ENCODE data around the gene KRT79. TPM values are rescaled to one million over a fixed set of nuclear protein-coding genes. Genes with fewer than 3 reads are reported as not detected.
A peak's percentile ranks its signal among the peaks of the same experiment; 100 is the strongest.

Gene KRT79
- total and polyA plus RNA-seq, 8 donors, result 0.15 TPM; not detected in 7

- TF ChIP-seq POLR2A (IDR thresholded peaks at IDR 0.05) (no peak), EP300 (IDR thresholded peaks at IDR 0.05) (no peak), POLR2AphosphoS5 (IDR thresholded peaks at IDR 0.05) (no peak)
- TF ChIP-seq, protein P1, sequence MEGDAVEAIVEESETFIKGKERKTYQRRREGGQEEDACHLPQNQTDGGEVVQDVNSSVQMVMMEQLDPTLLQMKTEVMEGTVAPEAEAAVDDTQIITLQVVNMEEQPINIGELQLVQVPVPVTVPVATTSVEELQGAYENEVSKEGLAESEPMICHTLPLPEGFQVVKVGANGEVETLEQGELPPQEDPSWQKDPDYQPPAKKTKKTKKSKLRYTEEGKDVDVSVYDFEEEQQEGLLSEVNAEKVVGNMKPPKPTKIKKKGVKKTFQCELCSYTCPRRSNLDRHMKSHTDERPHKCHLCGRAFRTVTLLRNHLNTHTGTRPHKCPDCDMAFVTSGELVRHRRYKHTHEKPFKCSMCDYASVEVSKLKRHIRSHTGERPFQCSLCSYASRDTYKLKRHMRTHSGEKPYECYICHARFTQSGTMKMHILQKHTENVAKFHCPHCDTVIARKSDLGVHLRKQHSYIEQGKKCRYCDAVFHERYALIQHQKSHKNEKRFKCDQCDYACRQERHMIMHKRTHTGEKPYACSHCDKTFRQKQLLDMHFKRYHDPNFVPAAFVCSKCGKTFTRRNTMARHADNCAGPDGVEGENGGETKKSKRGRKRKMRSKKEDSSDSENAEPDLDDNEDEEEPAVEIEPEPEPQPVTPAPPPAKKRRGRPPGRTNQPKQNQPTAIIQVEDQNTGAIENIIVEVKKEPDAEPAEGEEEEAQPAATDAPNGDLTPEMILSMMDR (IDR thresholded peaks at IDR 0.05), result no peak
- no peak overlapping the region for H3K27ac ChIP-seq
- H3K36me3 ChIP-seq, result no peaks in the 10 kb centered on the region
- DNase-seq, result peak in 1 of 2 donors; percentile 8
- H3K27me3 ChIP-seq, result peaks cover 0 to 22% (median 0%) of the 10 kb centered on the region in 3 donors
- H3K4me1 ChIP-seq, result peaks cover 28 to 56% (median 42%) of the 10 kb centered on the region in 4 donors
- intact Hi-C loops (cut with DNase I; ENCODE audit: low total_unique reads), result loop anchor here (5.0 kb wide), 2 partner anchors 510 to 725 kb away; partner anchors contain the start of gene KRT85
- no peaks in the 10 kb centered on the region for H3K9me3 ChIP-seq
- H3K4me3 ChIP-seq, result no peak overlapping the region
- WGBS, 5 donors, result 59 to 73% (median 71%) methylated on average over 3 of the region's 3 CpGs
Observed at GRCh38 chr12:52877242-52877641, 43.1 kb upstream of the KRT79 start.

GRCh38 chr12:52876372-52876771 lies 42.3 kb upstream of the KRT79 start:
- peak overlapping the region in 3 of 5 donors; percentile 0 to 38 (median 29) for H3K27ac ChIP-seq
- WGBS, 5 donors, result 39 to 70% (median 46%) methylated on average over 4 to 7 of the region's 7 CpGs
- no peaks in the 10 kb centered on the region for H3K9me3 ChIP-seq
- TF ChIP-seq POLR2AphosphoS5 (IDR thresholded peaks at IDR 0.05) (peak in 1 of 3 donors; percentile 43), POLR2A (IDR thresholded peaks at IDR 0.05) (no peak)
- TF ChIP-seq, protein P1 (IDR thresholded peaks at IDR 0.05), result no peak
- H3K4me1 ChIP-seq, result peaks cover 31 to 64% (median 50%) of the 10 kb centered on the region in 4 donors
- H3K36me3 ChIP-seq, result no peaks in the 10 kb centered on the region
- peaks cover 0 to 13% (median 0%) of the 10 kb centered on the region in 3 donors for H3K27me3 ChIP-seq
- DNase-seq, result peak; percentile 56 to 63
- no peak overlapping the region for H3K4me3 ChIP-seq
- intact Hi-C loops (cut with DNase I; ENCODE audit: low total_unique reads), result loop anchor here (5.0 kb wide), 2 partner anchors 509 to 724 kb away; partner anchors contain the start of gene KRT85

DNA sequence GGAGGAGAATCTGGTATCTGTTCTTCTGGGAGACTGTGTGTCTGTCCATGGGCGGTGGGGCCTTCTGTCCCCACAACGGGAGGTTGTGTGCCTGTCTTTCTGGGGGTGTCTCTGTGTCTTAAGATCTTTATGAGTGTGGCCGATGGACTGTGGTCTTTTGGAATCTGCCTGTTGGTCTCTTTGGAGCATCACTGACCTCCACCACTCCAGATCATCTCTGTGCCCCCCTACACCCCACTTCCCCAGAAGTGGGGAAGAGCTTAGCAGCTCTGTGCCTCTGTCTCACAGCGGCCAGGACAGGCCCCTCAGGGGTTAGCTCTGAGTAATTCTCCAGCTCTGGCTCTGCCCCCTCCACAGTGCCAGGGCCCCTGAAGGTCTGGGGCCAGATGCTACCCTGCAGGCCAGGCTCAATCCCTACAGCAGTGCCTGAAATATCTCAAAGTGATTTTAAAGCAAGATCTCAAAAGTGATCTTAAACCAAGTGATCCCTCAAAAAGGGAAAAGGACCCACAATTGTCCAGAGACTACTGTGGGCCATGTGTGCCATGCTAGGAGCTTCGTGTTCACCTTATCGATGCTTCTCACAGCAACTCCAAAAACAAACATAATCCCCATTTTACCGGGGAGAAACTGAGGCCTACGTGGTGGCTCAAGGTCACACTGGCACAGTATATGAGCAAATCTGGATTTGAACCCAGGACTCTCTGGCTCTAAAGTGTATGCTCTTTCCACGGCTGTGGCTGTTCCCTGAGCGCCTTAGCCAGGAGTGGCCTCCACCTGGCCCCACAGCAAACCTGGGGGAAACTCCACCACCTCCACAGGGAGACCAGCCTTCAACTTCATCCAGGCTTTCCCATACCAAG lies 40.7 kb upstream of the KRT79 start:
- no peaks in the 10 kb centered on the region for H3K36me3 ChIP-seq
- TF ChIP-seq POLR2A (IDR thresholded peaks at IDR 0.05), result no peak
- TF ChIP-seq EP300 (IDR thresholded peaks at IDR 0.05), result no peak
- TF ChIP-seq, protein P1 (IDR thresholded peaks at IDR 0.05), result no peak
- TF ChIP-seq POLR2AphosphoS5 (IDR thresholded peaks at IDR 0.05), result no peak
- H3K27me3 ChIP-seq, result no peaks in the 10 kb centered on the region
- H3K27ac ChIP-seq, result peak overlapping the region; percentile 22 to 88 (median 84)
- peaks cover 34 to 73% (median 57%) of the 10 kb centered on the region in 4 donors for H3K4me1 ChIP-seq
- H3K4me3 ChIP-seq, result peak overlapping the region; percentile 33 to 52 (median 48)
- H3K9me3 ChIP-seq, result no peaks in the 10 kb centered on the region
- 67 to 87% (median 69%) methylated on average over 8 to 10 of the region's 10 CpGs for WGBS, 5 donors
- intact Hi-C loops (cut with DNase I; ENCODE audit: low total_unique reads), result loop anchor here (5.0 kb wide), 2 partner anchors 508 to 723 kb away; partner anchors contain the start of gene KRT85
- no peak for DNase-seq

- 1 to 2% (median 1%) methylated on average over 15 to 55 of the region's 55 CpGs for WGBS, 5 donors
- peak; percentile 87 to 96 for DNase-seq
- Histone ChIP-seq H3K27ac (peak overlapping the region; percentile 81 to 88 (median 84)), H3K36me3 (no peaks in the 10 kb centered on the region), H3K4me1 (peaks cover 26 to 65% (median 49%) of the 10 kb centered on the region in 4 donors), H3K4me3 (peak overlapping the region; percentile 33 to 52 (median 48)), H3K27me3 (no peaks in the 10 kb centered on the region), H3K9me3 (no peaks in the 10 kb centered on the region)
- TF ChIP-seq EP300 (IDR thresholded peaks at IDR 0.05) (no peak), POLR2AphosphoS5 (IDR thresholded peaks at IDR 0.05) (peak in 2 of 3 donors; percentile 56 to 60)
- intact Hi-C loops (cut with DNase I; ENCODE audit: low total_unique reads), result no loop called here
Observed at GRCh38 chr12:52873832-52874572, 39.9 kb upstream of the KRT79 start.

Measured in stomach (tissue), 9 donors.